ENCODE data around the gene SHISAL2A. TPM values are rescaled to one million over a fixed set of nuclear protein-coding genes. Genes with fewer than 3 reads are reported as not detected.

Gene SHISAL2A
- total and polyA plus RNA-seq, 12 donors: 0.11 to 1.9 (median 0.55) TPM; not detected in 3

DNA sequence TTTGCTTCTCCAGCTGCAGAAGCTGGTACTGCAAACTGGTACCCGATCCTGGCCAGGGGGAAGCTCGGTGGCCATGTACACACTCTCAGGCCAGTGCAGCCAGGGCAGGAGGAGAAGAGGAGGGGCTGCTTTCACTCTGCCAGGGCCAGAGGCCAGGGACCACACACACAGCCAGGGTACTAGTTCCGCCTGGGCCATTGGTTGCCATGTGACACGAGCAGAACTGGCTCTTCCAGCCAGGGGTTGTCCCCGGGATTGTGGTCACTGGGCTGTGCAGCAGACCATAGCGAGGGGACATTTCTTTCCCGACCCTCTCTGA lies 3.7 kb upstream of the SHISAL2A start:
- DNase-seq: peak in 2 of 7 donors; percentile 17 to 48
- H3K27me3 ChIP-seq: peaks cover 13% of the 10 kb centered on the region
- H3K27ac ChIP-seq: no peak overlapping the region
- intact Hi-C loops (cut with DNase I): no loop called here
- 33 to 54% (median 45%) methylated on average over 1 to 7 of the region's 7 CpGs for WGBS, 4 donors
- no peaks in the 10 kb centered on the region for H3K9me3 ChIP-seq (replicated peaks in 1 of 3)
- no peak for TF ChIP-seq POLR2A (IDR thresholded peaks at IDR 0.05)
- TF ChIP-seq, protein P1, sequence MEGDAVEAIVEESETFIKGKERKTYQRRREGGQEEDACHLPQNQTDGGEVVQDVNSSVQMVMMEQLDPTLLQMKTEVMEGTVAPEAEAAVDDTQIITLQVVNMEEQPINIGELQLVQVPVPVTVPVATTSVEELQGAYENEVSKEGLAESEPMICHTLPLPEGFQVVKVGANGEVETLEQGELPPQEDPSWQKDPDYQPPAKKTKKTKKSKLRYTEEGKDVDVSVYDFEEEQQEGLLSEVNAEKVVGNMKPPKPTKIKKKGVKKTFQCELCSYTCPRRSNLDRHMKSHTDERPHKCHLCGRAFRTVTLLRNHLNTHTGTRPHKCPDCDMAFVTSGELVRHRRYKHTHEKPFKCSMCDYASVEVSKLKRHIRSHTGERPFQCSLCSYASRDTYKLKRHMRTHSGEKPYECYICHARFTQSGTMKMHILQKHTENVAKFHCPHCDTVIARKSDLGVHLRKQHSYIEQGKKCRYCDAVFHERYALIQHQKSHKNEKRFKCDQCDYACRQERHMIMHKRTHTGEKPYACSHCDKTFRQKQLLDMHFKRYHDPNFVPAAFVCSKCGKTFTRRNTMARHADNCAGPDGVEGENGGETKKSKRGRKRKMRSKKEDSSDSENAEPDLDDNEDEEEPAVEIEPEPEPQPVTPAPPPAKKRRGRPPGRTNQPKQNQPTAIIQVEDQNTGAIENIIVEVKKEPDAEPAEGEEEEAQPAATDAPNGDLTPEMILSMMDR (IDR thresholded peaks at IDR 0.05): no peak
- no peaks in the 10 kb centered on the region for H3K36me3 ChIP-seq (replicated peaks in 1 of 2)
- H3K4me3 ChIP-seq: no peak overlapping the region
- peaks cover 4 to 15% of the 10 kb centered on the region in 2 donors for H3K4me1 ChIP-seq (replicated peaks in 1 of 2)

DNA sequence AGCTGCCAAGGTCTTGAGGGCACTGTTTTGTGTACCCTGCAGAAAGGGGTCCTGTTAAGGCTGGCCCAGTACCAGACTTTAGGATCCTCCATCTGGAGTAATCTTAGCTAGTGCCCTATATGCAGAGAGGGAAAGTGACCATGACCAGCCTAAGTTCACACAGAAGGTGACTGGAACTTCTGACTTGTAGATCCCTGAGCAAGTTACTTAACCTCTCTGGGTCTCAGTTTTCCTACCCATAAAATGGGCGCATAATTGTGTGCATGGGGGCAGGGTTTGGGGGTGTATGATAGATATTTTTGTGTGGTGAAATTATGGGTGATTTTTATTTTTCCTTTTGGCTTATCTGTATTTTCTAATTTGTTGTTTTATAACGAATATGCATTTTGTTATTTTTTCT lies 3.3 kb upstream of the SHISAL2A start:
- WGBS, 4 donors: 75 to 81% (median 76%) methylated on average over 2 of the region's 2 CpGs
- no peak for TF ChIP-seq POLR2A (IDR thresholded peaks at IDR 0.05)
- TF ChIP-seq, protein P1 (IDR thresholded peaks at IDR 0.05): no peak
- no peak for DNase-seq

DNA sequence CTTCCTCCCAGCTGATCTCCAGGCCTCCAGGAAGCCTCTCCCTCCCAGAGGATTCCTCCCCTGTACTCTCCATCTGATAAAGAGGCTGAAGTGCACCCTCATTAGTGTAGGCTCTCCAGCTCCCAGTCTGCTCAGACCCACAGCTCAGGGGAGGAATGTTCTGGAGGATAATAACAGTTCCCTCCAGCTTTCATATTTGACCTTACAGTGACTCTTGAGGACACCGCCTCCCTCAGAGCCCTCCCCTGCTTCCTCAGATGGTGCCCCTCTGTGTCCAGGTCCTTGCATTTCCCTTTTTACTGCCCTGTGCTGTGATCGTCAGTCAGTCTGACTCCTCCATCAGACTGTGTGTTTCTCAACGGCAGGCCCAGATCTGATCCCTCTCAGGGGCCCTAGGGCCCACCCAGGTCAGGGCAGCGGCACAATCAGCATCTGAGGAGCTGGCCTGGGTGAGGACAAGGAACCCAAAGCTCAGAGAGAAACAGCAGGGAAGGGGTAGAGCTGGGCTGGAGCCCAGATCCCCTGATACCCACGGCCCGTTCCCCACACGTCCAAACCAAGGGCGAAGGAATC lies 1.1 kb upstream of the SHISAL2A start:
- H3K36me3 ChIP-seq (replicated peaks in 1 of 2): no peaks in the 10 kb centered on the region
- H3K9me3 ChIP-seq (replicated peaks in 1 of 3): no peaks in the 10 kb centered on the region
- peaks cover 4 to 15% of the 10 kb centered on the region in 2 donors for H3K4me1 ChIP-seq (replicated peaks in 1 of 2)
- no peak overlapping the region for H3K4me3 ChIP-seq
- no peak for TF ChIP-seq POLR2A (IDR thresholded peaks at IDR 0.05)
- 76 to 84% (median 80%) methylated on average over 7 to 8 of the region's 8 CpGs for WGBS, 4 donors
- peak overlapping the region in 1 of 5 donors; percentile 30 for H3K27ac ChIP-seq
- peaks cover 13% of the 10 kb centered on the region for H3K27me3 ChIP-seq
- intact Hi-C loops (cut with DNase I): no loop called here
- DNase-seq: no peak

More for the DNA sequence above, 3.3 kb upstream of the SHISAL2A start:
- intact Hi-C loops (cut with DNase I): no loop called here
- Histone ChIP-seq H3K27me3 (peaks cover 13% of the 10 kb centered on the region), H3K4me3 (no peak overlapping the region), H3K27ac (no peak overlapping the region), H3K36me3 (replicated peaks in 1 of 2) (no peaks in the 10 kb centered on the region), H3K4me1 (replicated peaks in 1 of 2) (peaks cover 4 to 15% of the 10 kb centered on the region in 2 donors), H3K9me3 (replicated peaks in 1 of 3) (no peaks in the 10 kb centered on the region)

DNA sequence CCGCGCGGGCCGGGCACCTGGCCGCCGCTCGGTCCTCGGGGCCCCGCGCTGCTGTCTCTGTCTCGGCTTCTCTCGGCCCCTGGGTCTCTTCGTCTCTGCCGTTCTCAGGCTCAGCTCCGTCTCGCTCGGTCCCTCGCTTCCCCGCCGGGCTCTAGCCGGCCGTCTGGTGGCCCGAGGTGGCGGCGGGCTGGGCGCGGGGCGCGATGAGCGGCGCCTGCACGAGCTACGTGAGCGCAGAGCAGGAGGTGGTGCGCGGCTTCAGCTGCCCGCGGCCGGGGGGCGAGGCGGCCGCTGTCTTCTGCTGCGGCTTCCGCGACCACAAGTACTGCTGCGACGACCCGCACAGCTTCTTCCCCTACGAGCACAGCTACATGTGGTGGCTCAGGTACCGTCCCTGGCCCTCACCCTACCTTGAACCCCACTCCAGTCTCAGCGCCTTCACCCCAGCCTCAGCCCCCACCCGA lies 355 bp downstream of the SHISAL2A start:
- 3 to 21% (median 10%) methylated on average over 2 to 48 of the region's 52 CpGs for WGBS, 4 donors
- H3K27ac ChIP-seq: peak overlapping the region in 1 of 5 donors; percentile 17
- no peaks in the 10 kb centered on the region for H3K36me3 ChIP-seq (replicated peaks in 1 of 2)
- H3K4me3 ChIP-seq: peak overlapping the region in 2 of 4 donors; percentile 18 to 59
- no peaks in the 10 kb centered on the region for H3K9me3 ChIP-seq (replicated peaks in 1 of 3)
- TF ChIP-seq POLR2A (IDR thresholded peaks at IDR 0.05): no peak
- TF ChIP-seq, protein P1 (IDR thresholded peaks at IDR 0.05): no peak
- peaks cover 4 to 15% of the 10 kb centered on the region in 2 donors for H3K4me1 ChIP-seq (replicated peaks in 1 of 2)
- intact Hi-C loops (cut with DNase I): no loop called here
- H3K27me3 ChIP-seq: peaks cover 13% of the 10 kb centered on the region
- peak in 2 of 7 donors; percentile 25 to 49 for DNase-seq

DNA sequence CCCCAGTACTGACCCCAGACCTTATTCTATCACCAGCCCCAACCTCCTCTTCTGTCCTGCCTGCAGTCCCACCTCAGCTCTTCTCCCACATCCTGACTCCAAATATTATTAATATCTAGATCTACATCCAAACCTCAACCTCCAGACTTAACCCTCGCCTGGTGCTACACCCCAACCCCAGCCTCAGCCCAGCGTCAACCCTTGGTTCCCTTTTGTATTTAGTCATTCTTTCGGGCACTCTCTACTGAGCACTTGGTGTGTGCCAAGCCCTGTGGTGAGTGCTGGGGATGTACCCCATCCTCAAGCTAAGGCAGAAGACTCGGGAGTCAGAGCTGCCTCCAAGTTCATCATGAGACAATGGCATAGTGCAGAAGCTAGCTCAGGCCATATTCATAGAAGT lies 1.1 kb downstream of the SHISAL2A start:
- Histone ChIP-seq H3K36me3 (replicated peaks in 1 of 2) (no peaks in the 10 kb centered on the region), H3K27me3 (peaks cover 13% of the 10 kb centered on the region), H3K4me1 (replicated peaks in 1 of 2) (peaks cover 4 to 15% of the 10 kb centered on the region in 2 donors), H3K9me3 (replicated peaks in 1 of 3) (no peaks in the 10 kb centered on the region), H3K4me3 (no peak overlapping the region), H3K27ac (no peak overlapping the region)
- peak in 1 of 7 donors; percentile 29 for DNase-seq
- TF ChIP-seq POLR2A (IDR thresholded peaks at IDR 0.05): no peak
- TF ChIP-seq, protein P1 (IDR thresholded peaks at IDR 0.05): no peak
- intact Hi-C loops (cut with DNase I): no loop called here
- whole genome bisulfite sequencing, 4 donors: 88 to 100% (median 91%) methylated on average over 4 of the region's 4 CpGs

Measured in adrenal gland (tissue), 12 donors.